Stomach (tissue), 4 donors: Measurements from ENCODE around the gene PDXDC1.
"Not testable (repeated sequence)": the region's sequence is repeated elsewhere in the genome, so short reads cannot be mapped to it uniquely, and the experiment has no call there.

Experiments used
- EP300 ChIP-seq: sonication (generic); formaldehyde crosslinking; IDR thresholded peaks from one replicate; pipeline ENCODE4 v1.6.1; 2017; ENCODE audit warnings: antibody characterized with exemption
- POLR2A ChIP-seq, 4 donors: fragments of 450-650 bp; IDR thresholded peaks; one replicate each; pipeline ENCODE4 v1.6.1; 2016; ENCODE audit warnings: antibody characterized with exemption in 4 of 4, control low read depth in 2 of 4, mild to moderate bottlenecking in 1 of 4, moderate library complexity in 1 of 4
- TF ChIP-seq, protein P1 (sequence below), 7 experiments: fragments of 450-650 bp in 4 of 7; fragments of 200-600 bp in 3 of 7; sonication (generic) in 3 of 7; IDR thresholded peaks; one replicate each; pipeline ENCODE4 v1.5.1; 2016 to 2019; ENCODE audit warnings: antibody characterized with exemption in 7 of 7, control low read depth in 2 of 7, mild to moderate bottlenecking in 1 of 7

DNA sequence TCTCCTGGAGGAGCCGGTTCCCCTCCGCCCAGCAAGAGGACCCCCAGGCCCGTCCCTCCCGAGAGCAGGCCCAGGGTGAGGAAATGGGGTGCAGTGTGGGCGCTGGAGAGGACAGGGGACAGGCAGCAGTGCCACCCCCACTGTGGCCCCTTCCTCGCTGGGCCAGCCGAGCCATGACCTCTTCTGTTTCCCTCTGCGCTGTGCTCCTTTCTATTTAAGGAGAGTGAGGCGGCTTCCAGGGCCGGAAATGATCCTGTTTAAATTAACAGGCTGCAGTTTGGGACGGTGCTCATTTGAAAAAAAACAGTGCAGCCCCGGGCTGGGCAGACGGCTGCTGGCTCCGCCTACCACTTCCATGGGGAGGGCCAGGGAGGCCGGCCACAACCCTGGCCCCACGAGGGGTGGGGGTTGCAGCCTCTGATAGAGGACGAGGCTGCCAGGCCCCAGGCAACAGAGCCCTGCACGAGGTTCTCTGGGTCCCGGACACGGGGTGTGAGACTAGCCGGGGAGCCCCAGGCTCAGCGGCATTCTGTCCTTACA is 169.3 kb downstream of the PDXDC1 start:
- TF ChIP-seq, protein P1, sequence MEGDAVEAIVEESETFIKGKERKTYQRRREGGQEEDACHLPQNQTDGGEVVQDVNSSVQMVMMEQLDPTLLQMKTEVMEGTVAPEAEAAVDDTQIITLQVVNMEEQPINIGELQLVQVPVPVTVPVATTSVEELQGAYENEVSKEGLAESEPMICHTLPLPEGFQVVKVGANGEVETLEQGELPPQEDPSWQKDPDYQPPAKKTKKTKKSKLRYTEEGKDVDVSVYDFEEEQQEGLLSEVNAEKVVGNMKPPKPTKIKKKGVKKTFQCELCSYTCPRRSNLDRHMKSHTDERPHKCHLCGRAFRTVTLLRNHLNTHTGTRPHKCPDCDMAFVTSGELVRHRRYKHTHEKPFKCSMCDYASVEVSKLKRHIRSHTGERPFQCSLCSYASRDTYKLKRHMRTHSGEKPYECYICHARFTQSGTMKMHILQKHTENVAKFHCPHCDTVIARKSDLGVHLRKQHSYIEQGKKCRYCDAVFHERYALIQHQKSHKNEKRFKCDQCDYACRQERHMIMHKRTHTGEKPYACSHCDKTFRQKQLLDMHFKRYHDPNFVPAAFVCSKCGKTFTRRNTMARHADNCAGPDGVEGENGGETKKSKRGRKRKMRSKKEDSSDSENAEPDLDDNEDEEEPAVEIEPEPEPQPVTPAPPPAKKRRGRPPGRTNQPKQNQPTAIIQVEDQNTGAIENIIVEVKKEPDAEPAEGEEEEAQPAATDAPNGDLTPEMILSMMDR (IDR thresholded peaks at IDR 0.05) = not testable (repeated sequence)
- TF ChIP-seq EP300; POLR2A (IDR thresholded peaks at IDR 0.05): not testable (repeated sequence)
